Measurements from ENCODE around the gene ASIP. TPM values are rescaled to one million over a fixed set of nuclear protein-coding genes. Genes with fewer than 3 reads are reported as not detected.

Gene ASIP
- total and polyA plus RNA-seq, 2 of the 13 experiments (the other 11 are each of a cell fraction or from before 2014, with no cell fraction given): not detected

GRCh38 chr20:34305333-34306230, 64.4 kb downstream of the ASIP start (continued):
- TF ChIP-seq THRA (CRISPR knock-in tag; IDR thresholded peaks at IDR 0.05; ENCODE audit: borderline replicate concordance) (0 out of 2 replicates have a peak, but pooled peaks have one; percentile 23), UBTF (CRISPR knock-in tag; IDR thresholded peaks at IDR 0.05) (0 out of 2 replicates have a peak, but pooled peaks have one; percentile 26), ZBTB7A (CRISPR knock-in tag; IDR thresholded peaks at IDR 0.05) (0 out of 2 replicates have a peak, but pooled peaks have one; percentile 46), TCF7L2 (IDR thresholded peaks at IDR 0.05; ENCODE audit: low read depth, low read length) (no peak), TCF7 (IDR thresholded peaks at IDR 0.05; ENCODE audit: low read depth) (0 out of 2 replicates have a peak, but pooled peaks have one; percentile 7)

- Histone ChIP-seq H2AFZ (ENCODE audit: low read length) (no peak overlapping the region), H3K9me3 (ENCODE audit: low read length) (no peaks in the 10 kb centered on the region), H3K36me3 (replicated peaks in 1 of 2; ENCODE audit: control insufficient read depth in 1 of 2, insufficient read depth in 2 of 2, low read length in 2 of 2) (no peaks in the 10 kb centered on the region), H3K27ac (ENCODE audit: extremely low read length, insufficient read depth, low read length) (no peak overlapping the region), H4K20me1 (ENCODE audit: insufficient read depth, low read length) (no peaks in the 10 kb centered on the region), H3K4me1 (ENCODE audit: insufficient read depth, low read length) (peaks cover 80% of the 10 kb centered on the region), H3K9ac (ENCODE audit: insufficient read depth, low read depth, low read length) (no peak overlapping the region), H3K79me2 (ENCODE audit: insufficient read depth, low read length) (no peaks in the 10 kb centered on the region), H3K4me2 (ENCODE audit: low read depth, low read length) (peak overlapping the region; percentile 26; the same call in 1 of the 2 replicates), H3K27me3 (ENCODE audit: control insufficient read depth in 1 of 2, insufficient read depth in 2 of 2, low read length in 2 of 2) (no peaks in the 10 kb centered on the region), H3K4me3 (replicated peaks in 1 of 3; ENCODE audit: insufficient read depth in 1 of 3, low read depth in 2 of 3, low read length in 3 of 3) (no peak overlapping the region)
- DNase-seq (ENCODE audit: low spot score): no peak
- ChIA-PET POLR2A (interaction anchor here (3.8 kb wide), 1 partner anchor 8 kb away, joined by 144 read pairs; the partner anchor contains the start of gene AHCY), CTCF (ENCODE audit: low intra/inter-chr PET ratio, low total read pairs) (interaction anchor here (3.8 kb wide), 1 partner anchor 10 kb away, joined by 19 read pairs; no protein-coding TSS in a partner anchor)
- WGBS (ENCODE audit: low lambda C conversion rate): 83% methylated on average over 3 of the region's 3 CpGs
- in situ Hi-C loops (cut with HindIII; ENCODE audit: extremely low pct_ligation_motif_present, low pct_unique_long_range_greater_than_20kb) (loop anchor here (5.0 to 10.0 kb wide), 4 partner anchors 53 to 395 kb away; partner anchors contain the start of genes DYNLRB1, ITCH and TP53INP2), intact Hi-C loops (cut with micrococcal nuclease; ENCODE audit: unreplicated experiment) (loop anchor here (2.0 to 5.0 kb wide), 2 partner anchors 113 to 119 kb away; no protein-coding TSS in a partner anchor)
- ATAC-seq: no peak
- FAIRE-seq: no peak
- no TSS peak for BruUV-seq (replicated peaks)
- TF ChIP-seq RBAK (CRISPR knock-in tag; IDR thresholded peaks at IDR 0.05) (no peak), NFATC3 (CRISPR knock-in tag; IDR thresholded peaks at IDR 0.05) (no peak)
These were observed 68.5 kb downstream of the ASIP start for GRCh38 chr20:34309691-34310090.

Data from HepG2 (cell line).